ENCODE results near the gene FUZ.

Gene FUZ

GRCh38 chr19:49849433-49850220, 36.5 kb upstream of the FUZ start:
- Histone ChIP-seq H3K36me3 (ENCODE audit: insufficient read depth, low read length) (peaks cover 4% of the 10 kb centered on the region), H3K9ac (ENCODE audit: low read depth, low read length) (no peak overlapping the region), H3K4me2 (ENCODE audit: low read length) (peak overlapping the region; percentile 89), H3K9me3 (replicated peaks; ENCODE audit: low read length) (no peaks in the 10 kb centered on the region), H3K4me3 (ENCODE audit: low read length) (peak overlapping the region; percentile 85), H3K27me3 (ENCODE audit: control insufficient read depth, insufficient read depth, low read length) (no peaks in the 10 kb centered on the region), H3K4me1 (ENCODE audit: control insufficient read depth, insufficient read depth, low read length) (peaks cover 27% of the 10 kb centered on the region)

- H3K36me3 ChIP-seq (ENCODE audit: insufficient read depth, low read length): peaks cover 4% of the 10 kb centered on the region
- no peak overlapping the region for H3K9ac ChIP-seq (ENCODE audit: low read depth, low read length)
- H3K9me3 ChIP-seq (replicated peaks; ENCODE audit: low read length): no peaks in the 10 kb centered on the region
- H3K27me3 ChIP-seq (ENCODE audit: control insufficient read depth, insufficient read depth, low read length): no peaks in the 10 kb centered on the region
- no peak overlapping the region for H3K4me3 ChIP-seq (ENCODE audit: low read length)
- H3K4me2 ChIP-seq (ENCODE audit: low read length): no peak overlapping the region
- H3K4me1 ChIP-seq (ENCODE audit: control insufficient read depth, insufficient read depth, low read length): peaks cover 27% of the 10 kb centered on the region
These were observed 35.8 kb upstream of the FUZ start for GRCh38 chr19:49848938-49849337.

- no peaks in the 10 kb centered on the region for H3K27me3 ChIP-seq (ENCODE audit: control insufficient read depth, insufficient read depth, low read length)
- peak overlapping the region; percentile 42 for H3K4me2 ChIP-seq (ENCODE audit: low read length)
- no peaks in the 10 kb centered on the region for H3K9me3 ChIP-seq (replicated peaks; ENCODE audit: low read length)
- no peak overlapping the region for H3K4me3 ChIP-seq (ENCODE audit: low read length)
- H3K9ac ChIP-seq (ENCODE audit: low read depth, low read length): no peak overlapping the region
- peaks cover 27% of the 10 kb centered on the region for H3K4me1 ChIP-seq (ENCODE audit: control insufficient read depth, insufficient read depth, low read length)
- peaks cover 4% of the 10 kb centered on the region for H3K36me3 ChIP-seq (ENCODE audit: insufficient read depth, low read length)
These were observed 34.9 kb upstream of the FUZ start for GRCh38 chr19:49847731-49848696.

- no peak overlapping the region for H3K9ac ChIP-seq (ENCODE audit: low read depth, low read length)
- peaks cover 4% of the 10 kb centered on the region for H3K36me3 ChIP-seq (ENCODE audit: insufficient read depth, low read length)
- no peak overlapping the region for H3K4me3 ChIP-seq (ENCODE audit: low read length)
- H3K27me3 ChIP-seq (ENCODE audit: control insufficient read depth, insufficient read depth, low read length): no peaks in the 10 kb centered on the region
- H3K4me1 ChIP-seq (ENCODE audit: control insufficient read depth, insufficient read depth, low read length): peaks cover 16% of the 10 kb centered on the region
- no peaks in the 10 kb centered on the region for H3K9me3 ChIP-seq (replicated peaks; ENCODE audit: low read length)
- H3K4me2 ChIP-seq (ENCODE audit: low read length): no peak overlapping the region
These were observed 33.3 kb upstream of the FUZ start for GRCh38 chr19:49846408-49846807.

GRCh38 chr19:49845414-49845813, 32.3 kb upstream of the FUZ start:
- no peaks in the 10 kb centered on the region for H3K9me3 ChIP-seq (replicated peaks; ENCODE audit: low read length)
- peaks cover 12% of the 10 kb centered on the region for H3K36me3 ChIP-seq (ENCODE audit: insufficient read depth, low read length)
- H3K4me1 ChIP-seq (ENCODE audit: control insufficient read depth, insufficient read depth, low read length): peaks cover 16% of the 10 kb centered on the region
- no peak overlapping the region for H3K4me3 ChIP-seq (ENCODE audit: low read length)
- no peak overlapping the region for H3K4me2 ChIP-seq (ENCODE audit: low read length)
- no peaks in the 10 kb centered on the region for H3K27me3 ChIP-seq (ENCODE audit: control insufficient read depth, insufficient read depth, low read length)
- H3K9ac ChIP-seq (ENCODE audit: low read depth, low read length): no peak overlapping the region

GRCh38 chr19:49844138-49845095, 31.3 kb upstream of the FUZ start:
- no peaks in the 10 kb centered on the region for H3K9me3 ChIP-seq (replicated peaks; ENCODE audit: low read length)
- no peaks in the 10 kb centered on the region for H3K27me3 ChIP-seq (ENCODE audit: control insufficient read depth, insufficient read depth, low read length)
- no peak overlapping the region for H3K4me2 ChIP-seq (ENCODE audit: low read length)
- peaks cover 11% of the 10 kb centered on the region for H3K4me1 ChIP-seq (ENCODE audit: control insufficient read depth, insufficient read depth, low read length)
- no peak overlapping the region for H3K9ac ChIP-seq (ENCODE audit: low read depth, low read length)
- no peak overlapping the region for H3K4me3 ChIP-seq (ENCODE audit: low read length)
- peaks cover 16% of the 10 kb centered on the region for H3K36me3 ChIP-seq (ENCODE audit: insufficient read depth, low read length)

- Histone ChIP-seq H3K36me3 (ENCODE audit: insufficient read depth, low read length) (peaks cover 27% of the 10 kb centered on the region), H3K4me1 (ENCODE audit: control insufficient read depth, insufficient read depth, low read length) (peaks cover 5% of the 10 kb centered on the region), H3K9me3 (replicated peaks; ENCODE audit: low read length) (no peaks in the 10 kb centered on the region), H3K27me3 (ENCODE audit: control insufficient read depth, insufficient read depth, low read length) (no peaks in the 10 kb centered on the region), H3K4me2 (ENCODE audit: low read length) (no peak overlapping the region), H3K9ac (ENCODE audit: low read depth, low read length) (no peak overlapping the region), H3K4me3 (ENCODE audit: low read length) (no peak overlapping the region)
These were observed 30.2 kb upstream of the FUZ start for GRCh38 chr19:49843265-49843664.

- H3K4me3 ChIP-seq (ENCODE audit: low read length): no peak overlapping the region
- H3K9ac ChIP-seq (ENCODE audit: low read depth, low read length): no peak overlapping the region
- no peaks in the 10 kb centered on the region for H3K9me3 ChIP-seq (replicated peaks; ENCODE audit: low read length)
- peaks cover 50% of the 10 kb centered on the region for H3K36me3 ChIP-seq (ENCODE audit: insufficient read depth, low read length)
- H3K27me3 ChIP-seq (ENCODE audit: control insufficient read depth, insufficient read depth, low read length): no peaks in the 10 kb centered on the region
- no peaks in the 10 kb centered on the region for H3K4me1 ChIP-seq (ENCODE audit: control insufficient read depth, insufficient read depth, low read length)
- H3K4me2 ChIP-seq (ENCODE audit: low read length): no peak overlapping the region
These were observed 27.7 kb upstream of the FUZ start for GRCh38 chr19:49840736-49841249.

GRCh38 chr19:49840321-49840720, 27.2 kb upstream of the FUZ start:
- H3K36me3 ChIP-seq (ENCODE audit: insufficient read depth, low read length): peaks cover 50% of the 10 kb centered on the region
- no peaks in the 10 kb centered on the region for H3K27me3 ChIP-seq (ENCODE audit: control insufficient read depth, insufficient read depth, low read length)
- no peak overlapping the region for H3K4me2 ChIP-seq (ENCODE audit: low read length)
- H3K9ac ChIP-seq (ENCODE audit: low read depth, low read length): no peak overlapping the region
- no peaks in the 10 kb centered on the region for H3K9me3 ChIP-seq (replicated peaks; ENCODE audit: low read length)
- H3K4me1 ChIP-seq (ENCODE audit: control insufficient read depth, insufficient read depth, low read length): no peaks in the 10 kb centered on the region
- no peak overlapping the region for H3K4me3 ChIP-seq (ENCODE audit: low read length)

GRCh38 chr19:49839713-49840112, 26.6 kb upstream of the FUZ start:
- H3K4me2 ChIP-seq (ENCODE audit: low read length): no peak overlapping the region
- no peaks in the 10 kb centered on the region for H3K27me3 ChIP-seq (ENCODE audit: control insufficient read depth, insufficient read depth, low read length)
- no peak overlapping the region for H3K9ac ChIP-seq (ENCODE audit: low read depth, low read length)
- peaks cover 56% of the 10 kb centered on the region for H3K36me3 ChIP-seq (ENCODE audit: insufficient read depth, low read length)
- no peaks in the 10 kb centered on the region for H3K4me1 ChIP-seq (ENCODE audit: control insufficient read depth, insufficient read depth, low read length)
- H3K4me3 ChIP-seq (ENCODE audit: low read length): no peak overlapping the region
- H3K9me3 ChIP-seq (replicated peaks; ENCODE audit: low read length): no peaks in the 10 kb centered on the region

Data from skeletal muscle satellite cell (primary cell).